ENCODE results near the gene HSCB.
"Not testable (repeated sequence)": the region's sequence is repeated elsewhere in the genome, so short reads cannot be mapped to it uniquely, and the experiment has no call there.

The HSCB gene

DNA sequence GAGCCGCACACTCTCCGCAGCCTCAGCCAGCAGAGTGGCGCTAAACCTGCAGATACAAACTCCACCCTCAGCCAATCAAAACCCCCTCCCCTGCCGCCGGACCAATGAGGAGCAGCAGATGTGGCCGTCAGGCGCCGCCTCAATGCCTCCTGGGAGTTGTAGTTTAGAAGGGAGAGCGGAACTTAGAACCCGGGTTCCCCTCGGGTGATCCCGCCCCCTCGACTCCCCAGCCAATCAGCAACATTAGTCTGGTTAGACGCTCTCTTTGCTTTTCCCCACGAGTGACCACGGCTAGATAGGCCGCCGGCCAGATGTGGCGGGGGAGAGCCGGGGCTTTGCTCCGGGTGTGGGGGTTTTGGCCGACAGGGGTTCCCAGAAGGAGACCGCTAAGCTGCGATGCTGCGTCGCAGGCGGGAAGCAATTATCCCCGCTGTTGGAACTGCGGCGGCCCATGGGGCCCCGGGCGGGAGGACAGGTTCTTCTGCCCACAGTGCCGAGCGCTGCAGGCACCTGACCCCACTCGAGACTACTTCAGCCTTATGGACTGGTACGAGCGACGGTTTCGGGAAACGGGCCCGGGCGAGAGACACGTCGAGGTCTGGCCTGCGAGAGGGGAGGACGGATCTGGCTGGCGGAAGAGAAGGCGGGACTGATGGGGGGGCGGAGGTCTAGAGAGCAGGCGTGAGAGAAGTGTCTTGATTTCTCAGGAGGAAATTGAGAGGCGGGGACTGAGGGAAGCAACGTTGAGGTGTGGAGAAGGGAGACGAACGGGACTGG, at the start of gene HSCB, which contains the start of gene CHEK2:
Gene HSCB, plus strand, starts transcription at position 255 of the 777 bp plus-strand sequence. Its CDS starts 57 bp downstream, at position 312.
Gene CHEK2, minus strand, starts transcription at position 36 of the 777 bp plus-strand sequence. CDS start 7,099 bp downstream, outside the sequence.
- DNase-seq (ENCODE audit: low read depth): peak; percentile 96

GRCh38 chr22:28693041-28693760, 48.6 kb upstream of the HSCB start:
- not testable (repeated sequence) for DNase-seq (ENCODE audit: low read depth)

DNA sequence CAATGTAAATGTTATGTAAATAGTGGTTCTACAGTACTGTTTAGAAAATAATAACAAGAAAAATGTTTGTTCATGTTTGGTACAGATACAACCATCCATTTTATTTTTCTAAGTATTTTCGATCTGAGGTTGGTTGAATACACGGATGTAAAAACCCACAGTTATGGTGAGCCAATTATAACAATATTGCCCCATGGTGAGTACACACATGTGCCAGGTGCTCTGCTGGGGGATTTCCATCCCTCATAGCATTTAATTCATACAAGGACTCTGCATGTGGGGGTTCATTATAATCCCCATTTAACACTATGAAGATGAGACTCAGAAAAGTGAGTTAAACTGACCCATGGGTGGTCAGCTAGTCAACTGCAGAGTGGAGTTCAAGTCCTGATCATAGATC, 38.9 kb upstream of the HSCB start:
- DNase-seq (ENCODE audit: low read depth): no peak

- no peak for DNase-seq (ENCODE audit: low read depth)
These were observed 38.4 kb upstream of the HSCB start for GRCh38 chr22:28703436-28703835.

DNA sequence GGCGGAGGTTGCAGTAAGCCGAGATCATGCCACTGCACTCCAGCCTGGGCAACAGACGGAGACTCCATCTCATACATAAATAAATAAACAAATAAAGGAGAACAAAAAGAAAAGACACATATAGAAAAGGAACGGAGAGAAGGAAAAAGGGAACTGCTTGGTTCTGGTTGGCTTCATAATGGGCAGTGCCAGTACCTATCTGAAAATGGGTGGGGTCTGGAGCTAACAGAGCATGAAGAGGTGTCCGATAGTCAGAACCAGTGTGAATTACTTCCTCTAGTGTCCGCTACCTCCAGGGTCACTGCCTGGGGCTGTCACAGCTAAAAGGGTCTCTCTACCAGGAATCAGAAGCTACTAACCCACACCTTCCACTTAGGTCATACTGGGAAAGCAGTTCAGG, 35.0 kb upstream of the HSCB start:
- DNase-seq (ENCODE audit: low read depth): no peak

- DNase-seq (ENCODE audit: low read depth): no peak
These were observed 31.7 kb upstream of the HSCB start for GRCh38 chr22:28710107-28710506.

DNA sequence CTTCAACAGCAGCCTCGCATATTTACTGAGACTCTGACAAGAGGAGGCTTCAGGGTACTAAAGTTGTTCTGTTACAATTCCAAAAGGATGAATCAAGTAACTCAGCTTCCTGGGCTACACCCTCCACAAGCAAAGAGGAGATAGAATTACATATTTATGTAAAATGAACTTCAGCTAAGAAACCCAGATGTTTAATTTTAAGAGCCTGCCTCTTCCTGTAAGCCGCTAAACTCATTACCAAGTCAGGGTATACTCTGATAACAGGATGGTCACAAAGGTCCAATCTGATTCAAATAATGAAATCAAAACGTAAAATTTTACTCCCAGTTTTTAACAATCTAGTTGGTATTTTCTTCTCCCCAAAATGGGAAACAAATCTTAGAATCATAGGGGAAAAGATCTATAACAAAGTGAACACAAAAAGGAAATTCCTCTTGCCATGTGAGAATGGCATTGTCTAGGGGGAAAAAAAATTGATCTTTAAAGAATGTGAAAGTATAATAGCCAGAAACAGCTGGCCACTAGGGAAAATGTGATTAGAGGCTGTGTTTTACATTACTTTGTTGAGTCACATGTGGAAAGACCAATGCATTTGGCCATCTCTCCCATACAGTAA, 31.2 kb upstream of the HSCB start:
- DNase-seq (ENCODE audit: low read depth): no peak

DNA sequence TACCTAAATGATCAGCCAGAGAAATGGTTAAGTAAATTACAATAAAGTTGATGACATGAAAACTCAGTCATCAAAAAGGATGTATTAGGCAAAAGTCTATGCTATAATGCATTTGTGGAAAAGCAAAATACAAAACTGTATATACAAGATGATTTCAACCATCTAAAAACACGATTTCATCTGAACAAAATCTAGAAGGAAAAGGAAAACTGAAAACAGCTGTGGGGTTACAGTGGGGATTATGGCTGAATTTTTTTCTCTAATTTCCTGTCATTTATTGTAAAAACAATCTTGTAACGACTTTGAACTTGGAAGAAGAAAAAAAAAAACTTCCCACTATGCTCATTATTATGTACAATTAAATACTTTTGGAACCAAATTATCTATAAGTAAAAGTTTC, 30.5 kb upstream of the HSCB start:
- no peak for DNase-seq (ENCODE audit: low read depth)

GRCh38 chr22:28711820-28712777, 29.7 kb upstream of the HSCB start:
- DNase-seq (ENCODE audit: low read depth): no peak

- no peak for DNase-seq (ENCODE audit: low read depth)
These were observed 27.7 kb upstream of the HSCB start for GRCh38 chr22:28714043-28714628.

DNA sequence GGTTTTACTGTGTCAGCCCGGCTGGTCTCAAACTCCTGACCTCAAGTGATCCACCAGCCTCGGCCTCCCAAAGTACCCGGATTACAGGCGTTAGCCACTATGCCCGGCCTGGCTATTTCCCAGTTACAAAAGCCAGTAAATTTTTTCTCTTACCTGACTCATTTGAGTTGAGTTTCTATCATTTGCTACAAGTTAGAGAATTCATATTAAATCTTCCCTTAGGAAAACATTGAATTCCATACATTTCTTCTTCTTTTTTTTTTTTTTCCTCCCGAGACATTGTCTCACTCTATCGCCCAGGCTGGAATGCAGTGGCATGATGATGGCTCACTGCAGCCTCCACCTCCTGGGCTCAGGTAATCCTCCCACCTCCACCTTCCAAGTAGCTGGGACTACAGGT, 26.2 kb upstream of the HSCB start:
- DNase-seq (ENCODE audit: low read depth): no peak

DNA sequence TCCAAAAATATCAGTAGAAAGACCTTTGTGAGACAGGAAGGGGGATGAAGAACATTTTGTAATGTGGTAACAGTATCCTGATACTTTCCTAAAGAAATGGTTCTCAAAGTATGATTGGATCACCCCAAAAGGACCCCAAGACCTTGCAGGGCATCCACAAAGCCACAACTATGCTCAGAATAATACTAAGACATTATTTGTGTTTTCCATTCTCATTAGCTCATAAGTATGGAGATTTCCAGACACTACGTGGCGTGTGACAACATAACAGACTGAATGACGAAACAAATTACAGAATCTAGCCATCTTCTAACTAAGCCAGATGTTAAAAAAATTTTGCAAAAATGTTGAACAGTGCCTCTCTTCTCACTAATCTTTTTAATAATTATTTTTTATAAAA, 25.2 kb upstream of the HSCB start:
- no peak for DNase-seq (ENCODE audit: low read depth)

- no peak for DNase-seq (ENCODE audit: low read depth)
These were observed 23.8 kb upstream of the HSCB start for GRCh38 chr22:28718044-28718443.

GRCh38 chr22:28728002-28728401, 13.8 kb upstream of the HSCB start:
- DNase-seq (ENCODE audit: low read depth): no peak

DNA sequence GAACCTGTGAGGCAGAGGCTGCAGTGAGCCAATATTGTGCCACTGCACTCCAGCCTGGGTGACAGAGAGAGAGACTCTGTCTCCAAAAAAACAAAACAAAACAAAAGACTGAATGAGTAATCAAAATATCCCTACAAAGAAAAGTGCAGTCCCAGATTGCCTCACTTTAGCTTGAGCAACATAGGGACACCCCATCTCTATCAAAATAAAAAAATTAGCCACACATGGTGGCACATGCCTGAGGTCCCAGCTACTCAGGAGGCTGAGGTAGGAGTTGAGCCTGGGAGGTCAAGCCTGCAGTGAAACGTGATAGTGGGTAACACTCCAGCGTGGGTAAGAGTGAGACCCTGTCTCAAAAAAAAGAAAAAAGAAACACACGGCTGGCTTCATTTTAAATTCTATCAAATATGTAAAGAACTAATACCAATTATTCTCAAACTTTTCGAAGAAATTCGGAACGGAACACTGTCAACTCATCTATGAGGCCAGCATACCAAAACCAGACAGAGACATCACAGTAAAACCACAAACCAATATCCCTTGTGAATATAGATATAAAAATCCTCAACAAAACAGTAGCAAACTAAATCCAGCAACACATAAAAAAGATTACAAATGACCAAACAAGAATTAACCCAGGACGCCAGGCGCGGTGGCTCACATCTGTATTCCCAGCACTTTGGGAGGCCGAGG, 13.1 kb upstream of the HSCB start:
- DNase-seq (ENCODE audit: low read depth): no peak

- no peak for DNase-seq (ENCODE audit: low read depth)
These were observed 11.7 kb upstream of the HSCB start for GRCh38 chr22:28730179-28730578.

DNA sequence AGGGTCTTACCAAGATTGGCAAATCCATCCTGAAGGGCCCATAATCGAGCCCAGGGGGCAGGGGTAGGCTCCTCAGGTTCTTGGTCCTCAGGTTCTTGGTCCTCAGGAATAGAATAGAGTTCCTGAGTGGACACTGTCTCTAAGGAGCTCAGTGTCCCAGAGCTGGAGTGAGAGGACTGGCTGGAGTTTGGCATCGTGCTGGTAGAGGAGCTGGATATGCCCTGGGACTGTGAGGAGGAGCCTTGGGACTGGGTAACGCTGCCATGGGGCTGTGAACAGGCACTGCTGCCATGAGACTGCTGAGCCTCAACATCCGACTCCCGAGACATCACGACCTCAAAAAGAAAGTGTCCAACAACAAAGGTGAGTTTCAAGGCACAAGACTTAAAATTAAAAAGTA, 7.4 kb upstream of the HSCB start:
- DNase-seq (ENCODE audit: low read depth): no peak

DNA sequence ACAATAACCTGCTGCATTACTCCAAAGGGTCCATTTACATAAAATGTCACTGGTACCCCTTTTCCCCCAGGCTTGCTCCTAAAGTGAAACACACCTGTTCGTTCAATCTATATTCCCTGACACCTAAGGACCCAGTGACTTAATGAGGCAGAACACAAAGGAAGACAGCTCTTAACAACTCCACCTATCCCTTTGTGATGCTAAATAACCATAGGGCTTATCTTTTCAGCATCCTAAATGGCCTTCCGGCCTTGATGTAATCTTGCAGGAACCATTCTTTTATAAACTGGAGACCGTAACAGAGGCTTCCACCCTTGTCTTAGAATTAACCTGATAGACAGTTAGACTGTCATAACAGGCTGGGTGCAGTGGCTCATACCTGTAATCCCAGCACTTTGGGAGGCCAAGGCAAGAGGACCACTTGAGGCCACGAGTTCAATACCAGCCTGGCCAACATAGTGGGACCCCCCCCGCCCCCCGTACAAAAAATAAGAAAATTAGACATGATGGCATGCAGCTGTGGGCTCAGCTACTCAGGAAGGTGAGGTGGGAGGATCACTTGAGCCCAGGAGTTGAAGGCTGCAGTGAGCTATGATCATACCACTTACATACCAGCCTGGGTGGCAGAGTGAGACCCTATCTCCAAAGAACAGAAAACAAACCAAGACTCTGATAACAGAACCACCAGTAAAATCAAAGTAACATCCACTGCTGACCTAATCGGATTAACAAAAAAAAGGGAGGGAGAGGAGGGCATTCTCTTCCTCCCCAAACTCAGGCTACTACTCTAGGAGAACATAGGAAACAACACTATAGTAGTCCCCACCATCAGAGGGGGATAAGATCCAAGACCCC, 5.3 kb upstream of the HSCB start:
- no peak for DNase-seq (ENCODE audit: low read depth)

GRCh38 chr22:28737701-28738100, 4.1 kb upstream of the HSCB start:
- DNase-seq (ENCODE audit: low read depth): no peak

DNA sequence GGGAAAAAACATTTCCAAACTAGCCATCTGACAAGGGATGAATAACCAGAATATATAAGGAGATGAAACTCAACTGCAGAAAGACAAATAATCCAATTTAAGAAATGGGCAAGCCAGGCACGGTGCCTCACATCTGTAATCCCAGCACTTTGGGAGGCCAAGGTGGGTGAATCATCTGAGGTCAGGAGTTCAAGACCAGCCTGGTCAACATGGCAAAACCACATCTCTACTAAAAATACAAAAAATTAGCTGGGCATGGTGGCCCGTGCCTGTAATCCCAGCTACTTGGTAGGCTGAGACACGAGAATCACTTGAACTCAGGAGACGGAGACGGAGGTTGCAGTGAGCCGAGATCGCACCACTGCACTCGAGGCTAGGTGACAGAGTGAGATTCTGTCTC, 3.0 kb upstream of the HSCB start:
- not testable (repeated sequence) for DNase-seq (ENCODE audit: low read depth)
